CD4-positive, alpha-beta T cell treated with Interleukin-15 for 1 hour (primary cell): ENCODE measurements around the gene FBXW7.
A peak's percentile ranks its signal among the peaks of the same experiment; 100 is the strongest.

Experiments used
- DNase-seq: peaks from one replicate; pipeline ENCODE4 v3.0.0-alpha.2; 2020

FBXW7 gene

DNA sequence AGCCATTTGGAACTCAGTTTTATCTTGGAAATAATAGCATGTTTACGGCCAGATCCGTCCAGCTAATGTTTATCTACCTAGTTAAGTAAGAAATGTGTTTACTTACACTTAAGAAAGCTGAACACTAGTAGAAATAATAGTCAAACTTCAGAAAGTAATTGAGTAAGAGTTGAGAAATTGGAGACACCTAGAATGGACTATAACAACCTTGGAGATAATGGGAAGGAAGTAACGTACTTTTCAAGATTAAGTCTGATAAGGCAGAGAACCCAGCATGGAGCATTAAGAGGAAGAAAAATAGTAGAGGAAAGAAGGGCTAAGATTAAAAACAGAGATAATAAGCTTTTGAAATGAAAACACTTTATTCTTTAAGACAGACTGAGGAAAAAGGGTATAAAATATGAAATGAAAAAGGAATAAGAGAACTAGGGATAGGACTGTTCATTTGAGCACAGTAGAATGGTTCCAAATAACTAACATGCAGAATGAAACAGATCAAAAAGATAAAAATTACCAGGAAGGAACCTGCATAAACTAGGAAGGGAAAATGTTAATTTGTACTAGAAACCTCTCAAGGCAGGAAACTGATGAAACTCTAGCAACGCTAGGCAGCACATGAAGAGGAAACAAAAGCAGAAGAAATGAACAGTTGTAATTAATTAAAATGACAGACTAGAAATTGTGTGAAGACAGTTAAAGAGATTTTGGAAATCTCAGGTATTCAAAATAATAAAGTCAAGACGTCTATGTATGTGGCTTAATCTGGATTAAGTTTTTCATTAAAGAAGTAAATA, 71.7 kb downstream of the FBXW7 start:
- DNase-seq: no peak

DNA sequence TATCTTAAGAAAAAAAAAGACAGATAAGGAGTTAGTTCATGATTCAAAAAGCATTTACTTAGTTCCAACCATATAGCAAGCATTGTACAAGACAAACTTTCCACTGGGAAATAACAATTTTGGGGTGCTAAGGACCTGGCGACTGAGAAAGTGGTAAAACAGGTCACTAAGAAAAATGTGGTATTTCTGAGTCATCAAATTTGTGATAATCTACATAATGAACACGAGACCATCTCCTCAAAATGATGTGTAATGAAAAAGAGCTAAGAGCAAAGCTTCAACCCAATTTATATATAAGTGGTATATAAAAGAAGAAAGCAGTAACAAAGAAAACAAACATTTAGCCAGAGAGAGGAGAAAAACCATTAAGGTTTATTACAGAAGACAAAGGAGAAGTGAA, 72.3 kb downstream of the FBXW7 start:
- no peak for DNase-seq

DNA sequence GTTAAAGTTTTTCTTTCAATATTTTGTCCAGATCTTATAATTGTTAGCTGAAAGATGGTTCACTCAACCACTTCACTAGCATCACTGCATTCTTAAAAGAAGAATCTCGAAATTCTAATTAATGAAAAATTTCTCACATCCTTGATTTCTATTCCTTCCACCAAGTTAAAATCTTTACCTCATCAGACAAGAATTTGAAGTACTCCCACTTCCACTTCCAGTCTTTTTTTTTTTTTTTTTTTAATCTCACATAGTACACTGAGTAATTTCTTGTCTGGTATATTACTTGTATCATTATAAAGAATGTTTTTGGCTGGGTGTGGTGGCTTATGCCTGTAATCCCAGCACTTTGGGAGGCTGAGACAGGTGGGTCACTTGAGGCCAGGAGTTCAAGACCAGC, 73.2 kb downstream of the FBXW7 start:
- no peak for DNase-seq

DNA sequence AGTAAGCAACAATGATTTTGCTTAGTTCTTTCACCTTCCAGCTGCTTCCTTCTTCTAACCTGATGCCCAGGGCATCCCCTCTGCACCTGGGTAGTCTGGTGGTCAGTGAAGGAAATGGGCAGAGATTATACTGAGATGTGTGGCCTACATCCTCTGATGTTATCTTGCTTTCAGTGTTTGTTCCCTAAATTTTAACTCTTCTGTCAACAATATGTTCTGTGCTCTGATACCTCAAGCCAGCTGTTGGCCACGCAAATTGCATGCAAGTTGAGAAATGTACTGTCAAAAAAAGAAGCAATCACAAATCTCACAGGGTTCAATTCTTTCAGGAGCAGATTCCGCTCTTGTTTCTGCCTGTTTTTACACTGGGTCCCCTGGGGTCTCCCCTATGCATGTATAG, 73.8 kb downstream of the FBXW7 start:
- DNase-seq: no peak

DNA sequence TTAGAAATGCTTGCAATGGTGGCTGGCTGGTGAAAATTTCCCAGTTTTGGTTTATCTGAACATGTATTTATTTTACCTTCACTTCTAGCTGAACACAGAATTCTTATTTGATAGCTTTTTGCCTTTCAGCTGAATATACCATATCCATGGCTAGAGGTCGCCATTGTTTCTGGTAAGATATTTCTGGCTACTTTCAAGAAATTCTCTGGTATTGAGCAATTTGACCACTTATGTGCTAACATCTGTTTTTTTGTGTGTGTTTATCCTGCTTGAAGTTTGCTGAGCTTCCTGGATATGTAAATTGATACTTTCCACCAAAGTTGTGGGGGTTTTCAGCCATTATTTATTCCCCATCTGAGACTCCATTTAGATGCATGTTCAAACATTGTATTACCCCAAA, 75.4 kb downstream of the FBXW7 start:
- DNase-seq: no peak

DNA sequence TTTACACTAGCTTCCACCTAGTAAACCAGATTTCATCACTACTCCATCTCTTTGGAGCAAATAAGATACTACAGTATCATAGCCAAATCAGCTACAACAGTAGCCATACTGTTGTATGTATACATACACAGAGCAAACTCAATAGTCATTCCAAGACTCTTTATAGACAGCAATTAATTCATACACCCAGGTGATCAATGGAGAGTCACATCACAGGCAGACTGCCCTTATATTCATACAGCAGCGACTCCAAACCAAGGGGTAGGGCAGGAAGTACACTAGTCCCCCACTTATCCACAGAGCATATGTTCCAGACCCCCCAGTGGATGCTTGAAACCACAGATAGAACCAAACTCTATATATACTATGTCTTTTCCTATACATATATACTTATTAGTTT, 76.6 kb downstream of the FBXW7 start:
- no peak for DNase-seq

DNA sequence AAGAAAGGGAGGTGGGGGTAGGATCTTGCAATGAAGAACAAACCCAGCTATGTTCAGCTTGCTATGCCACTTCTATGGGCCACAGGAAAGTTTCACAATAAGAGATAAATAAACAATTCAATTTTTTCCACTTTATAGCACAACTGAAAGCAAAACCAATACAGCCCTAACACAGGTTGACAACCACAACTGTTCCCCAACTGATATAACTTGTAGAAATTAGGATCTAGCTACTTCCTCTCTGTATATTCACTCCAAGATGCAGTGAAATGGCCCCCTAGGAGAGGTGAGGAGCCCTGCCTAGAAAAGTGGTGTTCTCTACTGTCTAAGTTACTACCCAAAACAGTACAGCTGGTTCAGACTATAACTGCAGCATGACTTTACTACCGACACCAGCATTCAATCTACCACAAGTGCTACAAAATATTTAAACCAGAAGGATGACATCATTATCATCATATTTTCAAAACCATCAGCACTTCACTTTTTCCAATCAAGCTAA, 77.0 kb downstream of the FBXW7 start:
- DNase-seq: no peak

DNA sequence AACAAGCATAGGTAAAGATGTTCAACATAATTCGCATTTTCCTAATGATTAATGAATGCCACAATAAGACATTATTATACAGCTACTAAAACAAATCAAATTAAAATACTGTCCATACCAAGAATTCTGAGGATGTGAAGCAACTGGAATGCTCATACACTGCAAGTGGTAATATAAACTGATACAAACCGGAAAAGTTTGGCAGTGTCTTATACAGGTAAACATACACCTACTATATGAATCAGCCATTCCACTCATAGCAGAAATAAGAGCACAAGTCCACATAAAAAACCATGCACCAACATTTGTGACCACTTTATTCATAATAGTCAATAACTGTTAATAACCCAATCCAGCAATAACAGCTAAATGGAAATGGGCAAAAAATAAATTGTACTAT, 79.3 kb downstream of the FBXW7 start:
- no peak for DNase-seq

DNA sequence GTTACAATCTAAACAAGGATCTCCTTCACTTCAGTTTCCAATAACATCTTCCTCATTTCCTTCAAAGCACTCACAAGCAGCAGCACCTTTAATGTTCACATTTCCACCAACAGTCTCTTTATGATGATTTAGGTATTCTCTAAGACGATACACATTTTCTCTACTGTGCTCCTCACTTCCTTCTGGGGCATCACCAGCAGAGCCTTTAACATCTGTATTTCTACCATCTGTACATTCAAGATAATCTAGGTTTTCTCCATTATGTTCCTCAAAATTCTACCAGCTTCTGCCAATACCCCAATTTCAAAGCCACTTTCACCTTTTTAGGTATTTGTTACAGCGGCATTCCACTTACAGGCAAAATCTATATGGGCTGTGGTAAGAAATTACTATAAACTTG, 80.6 kb downstream of the FBXW7 start:
- DNase-seq: no peak

DNA sequence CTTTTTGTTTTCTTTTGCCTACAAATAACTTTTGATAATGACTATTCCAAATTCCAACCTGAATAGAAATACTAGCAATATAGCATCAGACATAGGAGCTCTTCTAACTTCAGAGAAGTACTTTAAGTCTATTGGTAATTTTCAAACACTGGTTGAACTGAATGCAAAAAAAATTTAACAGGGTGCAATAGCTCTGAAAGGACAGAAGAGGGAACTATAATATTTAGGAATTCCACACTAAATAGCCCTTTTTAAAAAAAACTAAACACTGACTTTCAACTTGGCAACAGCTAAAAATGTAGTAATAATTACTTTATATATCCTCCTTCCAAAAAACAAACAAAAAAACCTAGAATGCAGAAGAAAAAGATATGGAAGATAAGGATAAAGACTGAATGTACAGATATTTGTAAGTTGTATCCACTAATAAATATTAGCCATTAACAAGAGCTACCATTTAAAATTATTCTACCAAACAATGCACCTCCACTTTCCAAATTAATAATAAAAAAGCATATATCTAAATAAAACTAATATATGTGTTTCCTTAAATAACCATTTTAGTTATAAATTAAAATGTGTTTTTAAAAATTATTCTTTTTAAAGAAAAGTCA, 81.4 kb downstream of the FBXW7 start:
- DNase-seq: no peak

DNA sequence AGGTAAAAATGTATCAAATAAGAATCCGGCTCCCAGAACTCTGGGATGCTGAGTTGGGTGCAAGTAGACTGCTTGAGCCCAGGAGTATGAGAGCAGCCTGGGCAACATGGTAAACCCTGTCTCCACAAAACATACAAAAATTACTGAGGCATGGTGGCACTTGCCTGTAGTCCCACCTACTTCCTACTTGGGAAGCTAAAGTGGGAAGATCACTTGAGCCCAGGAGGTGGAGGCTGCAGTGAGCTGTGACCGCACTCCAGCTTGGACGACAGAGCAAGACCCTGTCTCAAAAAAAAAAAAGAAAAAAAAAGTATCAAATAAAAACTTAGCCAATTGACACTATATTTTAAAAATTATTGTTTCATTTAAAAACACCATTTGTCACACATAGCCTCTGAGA, 84.4 kb downstream of the FBXW7 start:
- no peak for DNase-seq

DNA sequence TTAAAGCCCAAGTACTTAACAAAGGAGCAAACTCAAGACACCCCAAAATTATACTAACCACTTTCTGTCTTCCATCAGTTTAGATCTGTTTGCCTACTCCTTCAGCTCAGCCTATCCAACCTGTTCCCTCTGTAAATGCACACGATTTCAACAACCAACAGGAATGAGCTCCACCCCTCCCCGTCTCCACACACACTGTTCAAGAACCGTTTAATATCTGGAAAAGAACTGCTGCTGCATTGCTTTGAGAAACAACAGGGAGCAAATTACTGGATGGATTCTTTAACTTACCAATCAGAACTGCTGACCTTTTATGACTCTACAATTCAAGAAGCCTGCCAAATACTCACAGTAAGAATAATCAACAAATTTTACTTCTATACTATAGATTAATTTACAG, 87.0 kb downstream of the FBXW7 start:
- DNase-seq: no peak

DNA sequence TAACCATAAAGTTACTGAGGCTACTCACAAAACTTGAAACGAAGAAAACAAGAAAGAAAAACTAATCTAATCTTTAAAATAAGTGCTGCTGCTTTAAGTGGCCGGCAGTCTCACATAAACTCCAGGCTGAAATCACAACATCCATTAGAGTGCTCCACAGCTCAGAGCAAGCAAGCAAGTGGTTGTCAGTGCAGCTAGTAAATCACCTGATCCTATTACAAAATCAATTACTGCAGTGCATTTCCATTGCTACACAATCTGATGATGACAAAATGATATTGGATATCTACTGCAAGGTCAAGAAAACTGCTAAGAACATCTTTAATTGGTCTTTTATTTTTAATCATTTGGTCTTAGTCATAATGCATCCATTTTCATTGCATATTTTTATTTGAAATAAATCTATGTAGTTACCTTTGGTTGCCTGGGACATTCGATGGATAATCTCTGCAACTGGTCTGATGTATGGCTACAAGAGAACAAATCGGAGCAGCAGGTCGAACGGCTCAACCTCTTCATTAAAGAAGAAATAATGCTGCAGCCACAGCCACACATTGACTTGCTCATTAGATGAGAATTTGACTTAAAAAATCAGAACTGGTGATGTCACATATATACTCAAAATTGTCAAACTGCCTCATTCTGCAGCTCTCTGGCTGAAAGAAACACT, 87.7 kb downstream of the FBXW7 start:
- no peak for DNase-seq

DNA sequence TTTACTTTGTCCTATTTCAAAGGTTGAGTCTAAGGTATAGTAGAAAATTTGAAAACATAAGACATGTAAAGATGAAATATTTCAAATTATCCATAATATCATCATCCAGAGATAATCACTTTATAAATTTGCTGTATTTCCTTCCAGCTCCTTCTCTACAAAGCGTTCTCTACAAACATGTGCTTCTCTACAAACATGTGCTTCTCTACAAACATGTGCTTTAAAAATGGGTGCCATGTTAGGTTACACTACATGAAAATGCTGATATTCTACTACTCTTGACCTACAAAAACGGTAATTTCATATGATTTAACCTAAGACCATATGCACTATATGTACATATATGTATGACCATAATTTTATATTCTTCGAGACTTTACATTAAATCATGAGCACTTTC, 92.0 kb downstream of the FBXW7 start:
- DNase-seq: no peak

DNA sequence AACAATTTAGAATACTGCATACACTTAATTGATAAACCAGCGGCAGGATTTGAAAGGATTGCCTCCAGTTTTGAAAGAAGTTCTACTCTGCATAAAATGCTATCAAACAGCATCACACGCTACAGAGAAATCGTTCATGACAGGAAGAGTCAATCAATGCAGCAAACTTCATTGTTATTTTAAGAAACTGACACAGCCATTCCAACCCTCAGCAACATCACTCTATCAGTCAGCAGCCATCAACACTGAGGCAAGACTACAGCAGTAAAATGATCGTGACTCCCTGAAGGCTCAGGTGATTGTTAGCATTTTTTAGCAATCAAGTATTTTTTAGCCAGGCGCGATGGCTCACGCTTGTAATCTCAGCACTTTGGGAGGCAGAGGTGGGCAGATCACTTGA, 98.3 kb downstream of the FBXW7 start:
- no peak for DNase-seq

DNA sequence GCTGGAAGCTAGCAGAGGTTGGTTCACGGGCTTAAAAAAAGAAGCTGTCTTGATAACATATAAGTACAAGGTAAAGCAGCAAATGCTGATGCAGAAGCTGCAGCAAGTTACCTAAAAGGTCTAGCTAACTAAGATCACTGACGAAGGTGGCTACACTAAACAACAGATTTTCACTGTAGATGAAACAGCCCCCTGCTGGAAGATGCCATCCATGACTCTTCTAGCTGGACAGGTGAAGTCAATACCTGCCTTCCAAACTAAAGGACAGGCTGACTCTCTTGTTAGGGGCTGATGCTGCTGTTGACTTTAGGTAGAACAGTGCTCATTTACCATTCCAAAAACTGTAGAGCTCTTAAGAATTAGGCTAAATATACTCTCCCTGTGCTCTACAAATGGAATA, 99.5 kb downstream of the FBXW7 start:
- DNase-seq: no peak

DNA sequence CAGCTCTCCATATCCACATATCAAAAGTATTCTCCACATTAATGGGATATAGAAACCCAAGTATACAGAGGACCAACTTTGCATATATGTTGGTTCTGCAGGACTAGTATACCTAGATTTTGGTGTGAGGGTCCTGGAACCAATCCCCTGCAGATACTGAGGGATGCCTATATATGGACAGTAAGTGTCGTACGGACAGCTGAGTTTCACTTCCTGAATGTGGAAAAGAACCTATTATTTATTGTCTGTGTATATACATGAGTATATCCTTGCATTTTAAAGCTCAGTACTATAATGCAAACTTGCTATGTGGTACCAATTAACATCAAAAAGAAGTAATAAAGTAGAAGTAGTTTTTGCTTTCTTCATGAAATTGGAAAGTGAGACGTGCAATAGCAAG, 101.9 kb downstream of the FBXW7 start:
- no peak for DNase-seq

DNA sequence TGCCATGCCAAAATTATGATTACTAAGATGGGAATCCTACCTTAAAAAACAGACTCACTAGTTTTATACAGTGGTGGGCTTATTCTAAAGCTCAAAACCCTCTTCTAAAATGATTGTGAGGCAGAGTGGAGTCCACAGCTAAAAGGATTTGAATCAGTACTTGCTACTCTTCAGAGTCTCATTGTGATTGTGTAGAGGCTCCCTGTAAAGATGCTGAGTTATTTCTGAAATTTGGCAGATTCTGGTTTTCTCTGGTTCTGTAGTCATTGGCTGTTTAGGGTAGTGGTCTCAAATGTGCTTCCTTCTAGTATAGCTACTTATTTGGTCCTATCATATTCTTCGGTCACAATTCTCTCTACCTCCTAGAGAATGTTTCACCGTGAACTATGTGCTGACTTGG, 104.1 kb downstream of the FBXW7 start:
- DNase-seq: no peak

DNA sequence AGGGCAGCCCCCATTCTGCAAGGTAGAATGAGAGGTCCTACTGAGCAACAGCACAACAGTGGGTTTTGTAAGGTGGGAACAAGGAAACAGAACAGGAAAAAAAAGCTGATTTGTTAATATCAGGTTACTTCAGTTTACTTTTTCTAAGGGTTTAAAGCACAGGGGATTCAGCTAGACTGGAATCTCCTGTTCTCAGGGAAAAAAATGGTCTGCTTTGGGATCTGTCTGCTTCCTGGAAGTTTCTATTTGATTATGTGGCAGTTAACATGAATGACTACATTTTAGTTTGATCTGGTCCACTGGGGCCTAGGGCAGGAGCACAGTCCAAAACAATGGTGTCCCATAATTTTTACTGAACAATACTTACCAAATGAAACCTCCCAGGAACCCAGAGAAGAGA, 104.6 kb downstream of the FBXW7 start:
- DNase-seq: no peak

DNA sequence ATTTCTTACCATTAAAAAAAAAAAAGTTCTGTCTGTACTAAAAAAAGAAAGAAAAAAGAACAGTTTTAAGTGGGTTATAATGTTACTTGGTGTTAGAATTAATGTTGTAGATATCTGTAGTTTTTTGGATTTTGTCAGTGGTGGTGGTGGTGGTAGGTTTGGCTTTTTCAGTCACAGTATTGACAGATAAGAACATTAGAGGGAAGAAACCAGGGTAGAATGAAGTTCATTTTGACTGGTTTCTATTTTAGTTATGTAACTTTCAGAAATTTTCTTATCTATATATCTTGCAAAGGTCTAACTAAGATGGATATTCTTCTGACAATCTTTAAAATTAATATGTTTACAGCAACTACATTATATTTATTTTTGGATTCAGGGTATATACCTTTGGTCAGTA, 105.4 kb downstream of the FBXW7 start:
- DNase-seq: no peak

DNA sequence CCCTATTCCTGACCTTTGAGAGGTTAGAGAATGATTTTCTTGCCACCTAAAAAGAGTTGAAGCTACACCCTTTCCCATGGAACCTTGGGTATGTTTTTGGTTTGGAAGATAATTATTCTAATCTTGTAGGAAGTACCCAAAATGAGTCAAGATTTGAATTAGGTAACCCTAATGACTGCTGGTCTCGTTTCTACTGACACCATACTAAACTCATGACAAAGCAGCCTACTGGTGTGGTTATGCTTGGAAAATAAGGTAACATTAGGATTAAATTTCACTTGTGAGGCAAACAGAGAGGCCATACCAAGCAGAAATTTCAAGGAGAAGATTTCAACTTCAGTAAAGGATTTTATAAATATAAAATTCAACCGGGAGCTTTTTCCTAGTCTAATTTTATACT, 107.9 kb downstream of the FBXW7 start:
- no peak for DNase-seq

DNA sequence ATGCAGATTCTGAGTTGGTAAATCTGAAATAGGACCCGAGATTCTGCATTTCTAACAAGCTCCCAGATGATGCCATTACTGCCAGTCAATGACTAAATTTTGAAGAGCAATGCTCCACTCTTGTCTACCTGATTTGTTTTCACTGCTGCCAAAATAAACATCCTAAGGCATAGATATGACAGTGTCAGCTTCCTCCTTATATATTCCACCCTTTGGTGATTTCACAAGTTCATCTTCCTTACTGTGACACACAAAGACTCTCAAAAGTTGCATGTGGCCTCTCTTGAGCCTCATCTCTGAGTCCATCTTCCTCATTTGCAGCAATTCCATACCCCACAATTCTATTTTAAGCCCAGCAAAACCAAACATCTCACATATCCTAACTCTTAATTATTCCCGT, 110.9 kb downstream of the FBXW7 start:
- peak; percentile 23 for DNase-seq

DNA sequence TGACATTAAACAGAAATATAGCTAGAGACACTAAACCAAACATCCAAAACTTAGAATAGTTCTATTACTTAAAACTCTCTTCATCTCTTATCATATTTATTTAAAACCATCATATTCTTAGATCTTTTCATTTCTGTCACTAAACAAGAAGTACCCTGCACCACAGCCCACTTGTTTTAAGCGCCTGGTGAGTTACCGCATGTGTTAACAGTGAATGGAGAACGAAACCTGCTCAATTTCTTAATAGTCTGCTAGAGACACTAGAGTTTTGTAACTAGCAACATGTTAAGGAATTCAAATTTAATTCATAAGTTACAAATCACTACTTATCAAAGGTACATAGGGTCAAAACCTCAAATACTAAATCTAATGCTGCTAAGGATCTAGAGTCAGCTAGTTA, 111.5 kb downstream of the FBXW7 start:
- DNase-seq: no peak

DNA sequence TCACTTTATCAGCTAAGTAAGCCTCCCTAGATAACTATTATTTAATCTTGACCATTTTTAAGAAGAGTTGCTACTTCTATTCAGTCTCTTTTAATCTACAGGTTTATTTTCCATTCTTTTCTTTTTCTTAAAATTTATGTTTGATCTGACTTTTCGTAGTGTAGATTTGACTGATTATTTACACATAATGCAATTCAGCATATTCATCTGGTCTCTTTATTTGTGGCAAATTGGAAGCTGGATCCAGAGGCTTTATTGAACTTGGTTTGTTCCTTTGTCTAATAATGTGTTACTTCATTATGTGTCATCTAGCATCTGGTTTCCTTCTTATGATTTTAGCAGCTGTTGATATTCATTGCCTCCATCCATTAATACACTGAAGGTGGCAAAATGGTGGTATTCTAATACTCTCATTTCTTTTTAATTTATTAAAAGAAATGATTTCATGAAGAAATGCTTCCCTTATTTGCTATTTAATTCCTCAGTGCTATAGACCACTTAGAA, 113.0 kb downstream of the FBXW7 start:
- DNase-seq: no peak
